ENCODE measurements around the gene KLK6.
"Not testable (repeated sequence)": the region's sequence is repeated elsewhere in the genome, so short reads cannot be mapped to it uniquely, and the experiment has no call there.

Gene KLK6

GRCh38 chr19:50992666-50993035 lies 23.3 kb upstream of the KLK6 start:
- H3K27me3 ChIP-seq (ENCODE audit: insufficient read depth, low read depth) = peaks cover 2% of the 10 kb centered on the region; the same call in 1 of the 2 replicates
- H3K36me3 ChIP-seq (ENCODE audit: insufficient read depth) = no peaks in the 10 kb centered on the region
- H3K79me2 ChIP-seq (ENCODE audit: insufficient read depth, low read depth) = no peaks in the 10 kb centered on the region
- H3K9ac ChIP-seq = no peak overlapping the region
- TF ChIP-seq CTCF (conservative IDR thresholded peaks at IDR 0.05; ENCODE audit: low read depth, low read length) = no peak
- no peak overlapping the region for H3K4me3 ChIP-seq (IDR thresholded peaks at IDR 0.05; ENCODE audit: insufficient read depth, low read depth, low read length)
- no peak overlapping the region for H3K4me2 ChIP-seq
- no peaks in the 10 kb centered on the region for H3K4me1 ChIP-seq (ENCODE audit: low read depth, poor library complexity, severe bottlenecking)
- no peaks in the 10 kb centered on the region for H4K20me1 ChIP-seq (ENCODE audit: insufficient read depth)
- H2AFZ ChIP-seq (ENCODE audit: low read depth) = no peak overlapping the region
- H3K27ac ChIP-seq = no peak overlapping the region

GRCh38 chr19:50984416-50984815 lies 15.0 kb upstream of the KLK6 start:
- not testable (repeated sequence) for H3K79me2 ChIP-seq (ENCODE audit: insufficient read depth, low read depth); H2AFZ ChIP-seq (ENCODE audit: low read depth); H3K27ac ChIP-seq; H3K9ac ChIP-seq; H3K36me3 ChIP-seq (ENCODE audit: insufficient read depth); H4K20me1 ChIP-seq (ENCODE audit: insufficient read depth); H3K4me1 ChIP-seq (ENCODE audit: low read depth, poor library complexity, severe bottlenecking); H3K4me3 ChIP-seq (IDR thresholded peaks at IDR 0.05; ENCODE audit: insufficient read depth, low read depth, low read length); H3K4me2 ChIP-seq; H3K27me3 ChIP-seq (ENCODE audit: insufficient read depth, low read depth)

GRCh38 chr19:50983625-50984292 lies 14.4 kb upstream of the KLK6 start, which contains the start of gene KLK7:
KLK7 (minus strand) TSS chr19:50983917; CDS start chr19:50982399, 1,518 bp downstream.
- H4K20me1 ChIP-seq (ENCODE audit: insufficient read depth) = no peaks in the 10 kb centered on the region
- H3K4me3 ChIP-seq (IDR thresholded peaks at IDR 0.05; ENCODE audit: insufficient read depth, low read depth, low read length) = no peak within 1 kb of the TSS
- no peaks in the 10 kb centered on the region for H3K4me1 ChIP-seq (ENCODE audit: low read depth, poor library complexity, severe bottlenecking)
- H3K9ac ChIP-seq = no peak within 1 kb of the TSS
- H2AFZ ChIP-seq (ENCODE audit: low read depth) = no peak within 1 kb of the TSS
- TF ChIP-seq CTCF (conservative IDR thresholded peaks at IDR 0.05; ENCODE audit: low read depth, low read length) = no peak
- no peaks in the 10 kb centered on the region; the same call in 1 of the 2 replicates for H3K27me3 ChIP-seq (ENCODE audit: insufficient read depth, low read depth)
- no peak within 1 kb of the TSS for H3K27ac ChIP-seq
- no peaks in the 10 kb centered on the region for H3K36me3 ChIP-seq (ENCODE audit: insufficient read depth)
- no peaks in the 10 kb centered on the region for H3K79me2 ChIP-seq (ENCODE audit: insufficient read depth, low read depth)
- H3K4me2 ChIP-seq = no peak within 1 kb of the TSS

- Histone ChIP-seq H3K4me2 (no peak overlapping the region), H3K27me3 (ENCODE audit: insufficient read depth, low read depth) (no peaks in the 10 kb centered on the region), H4K20me1 (ENCODE audit: insufficient read depth) (no peaks in the 10 kb centered on the region), H3K27ac (no peak overlapping the region), H3K36me3 (ENCODE audit: insufficient read depth) (no peaks in the 10 kb centered on the region), H3K79me2 (ENCODE audit: insufficient read depth, low read depth) (no peaks in the 10 kb centered on the region), H3K4me1 (ENCODE audit: low read depth, poor library complexity, severe bottlenecking) (no peaks in the 10 kb centered on the region), H2AFZ (ENCODE audit: low read depth) (no peak overlapping the region), H3K4me3 (IDR thresholded peaks at IDR 0.05; ENCODE audit: insufficient read depth, low read depth, low read length) (no peak overlapping the region), H3K9ac (no peak overlapping the region)
- no peak for TF ChIP-seq CTCF (conservative IDR thresholded peaks at IDR 0.05; ENCODE audit: low read depth, low read length)
Measured at GRCh38 chr19:50982186-50982585, 12.8 kb upstream of the KLK6 start.

- H3K36me3 ChIP-seq (ENCODE audit: insufficient read depth) = no peaks in the 10 kb centered on the region
- TF ChIP-seq CTCF (conservative IDR thresholded peaks at IDR 0.05; ENCODE audit: low read depth, low read length) = no peak
- no peak overlapping the region for H3K4me2 ChIP-seq
- H2AFZ ChIP-seq (ENCODE audit: low read depth) = no peak overlapping the region
- H3K9ac ChIP-seq = no peak overlapping the region
- H3K27me3 ChIP-seq (ENCODE audit: insufficient read depth, low read depth) = no peaks in the 10 kb centered on the region
- H3K4me1 ChIP-seq (ENCODE audit: low read depth, poor library complexity, severe bottlenecking) = no peaks in the 10 kb centered on the region
- no peaks in the 10 kb centered on the region for H3K79me2 ChIP-seq (ENCODE audit: insufficient read depth, low read depth)
- no peak overlapping the region for H3K4me3 ChIP-seq (IDR thresholded peaks at IDR 0.05; ENCODE audit: insufficient read depth, low read depth, low read length)
- H3K27ac ChIP-seq = no peak overlapping the region
- no peaks in the 10 kb centered on the region for H4K20me1 ChIP-seq (ENCODE audit: insufficient read depth)
Measured at GRCh38 chr19:50981587-50982146, 12.3 kb upstream of the KLK6 start.
